IMR-90 (cell line): Measurements from ENCODE around the gene PATE1. TPM values are rescaled to one million over a fixed set of nuclear protein-coding genes. Genes with fewer than 3 reads are reported as not detected.

Experiments
- ATAC-seq: fragments of 200-7000 bp; cut with Tn5 transposase; 2 replicates; pipeline ENCODE4 v1.9.1; 2020; ENCODE audit warnings: low read depth, mild to moderate bottlenecking, moderate library complexity
- BruUV-seq: library from RNA; stranded (reverse); fragments of 400-500 nt; replicated peaks from 2 replicates; lab custom pipeline; 2021; lab: Mats Ljungman, UMichigan
- CTCF ChIA-PET: fragments of 300-600 bp; formaldehyde crosslinking; extraction: SDS; loops from one replicate; lab custom pipeline; 2021; ENCODE audit warnings: antibody characterized with exemption; lab: Yijun Ruan, JAX
- POLR2A ChIA-PET: fragments of 300-600 bp; sonication (Branson Sonifier 250); formaldehyde crosslinking; loops from one replicate; lab custom pipeline; 2022; ENCODE audit warnings: antibody characterized with exemption; ENCODE audit not compliant: unreplicated experiment; lab: Charles Lee
- DNase-seq: peaks from one replicate; pipeline ENCODE4 v3.0.0; 2013
- H2AFZ ChIP-seq: replicated peaks from 2 replicates; pipeline ENCODE3; 2013; ENCODE audit warnings: low read length, mild to moderate bottlenecking; ENCODE audit not compliant: poor library complexity
- H2AK5ac ChIP-seq: 2 replicates; pipeline ENCODE4 v1.6.1; 2013; ENCODE audit warnings: low read depth, low read length, inconsistent platforms
- H2AK9ac ChIP-seq: replicated peaks from 2 replicates; pipeline ENCODE3; 2013; ENCODE audit warnings: mild to moderate bottlenecking, low read depth, low read length, moderate library complexity; ENCODE audit not compliant: poor library complexity
- H2BK120ac ChIP-seq: 2 replicates; pipeline ENCODE4 v1.6.1; 2013; ENCODE audit warnings: low read depth, low read length, inconsistent platforms
- H2BK15ac ChIP-seq: 3 replicates; pipeline ENCODE4 v1.6.1; 2013; ENCODE audit warnings: low read depth, low read length, inconsistent platforms
- H2BK20ac ChIP-seq: 2 replicates; pipeline ENCODE4 v1.6.1; 2013; ENCODE audit warnings: low read depth, mild to moderate bottlenecking, inconsistent platforms, low read length, moderate library complexity
- H2BK5ac ChIP-seq: 2 replicates; pipeline ENCODE4 v1.6.1; 2013; ENCODE audit warnings: mild to moderate bottlenecking, low read depth, low read length, inconsistent platforms; ENCODE audit not compliant: poor library complexity, severe bottlenecking
- H3K14ac ChIP-seq: replicated peaks from 2 replicates; pipeline ENCODE4 v1.6.1; 2013; ENCODE audit warnings: low read depth, low read length, inconsistent platforms
- H3K18ac ChIP-seq: 2 replicates; pipeline ENCODE4 v1.6.1; 2013; ENCODE audit warnings: low read depth, low read length, control low read depth
- H3K23ac ChIP-seq: 2 replicates; pipeline ENCODE4 v1.6.1; 2013; ENCODE audit warnings: low read depth, low read length, inconsistent platforms
- H3K27ac ChIP-seq: 2 replicates; pipeline ENCODE4 v1.5.1; 2013; ENCODE audit warnings: mild to moderate bottlenecking, control low read depth, low read length; ENCODE audit not compliant: insufficient read depth
- H3K27me3 ChIP-seq: 2 replicates; pipeline ENCODE4 v1.6.1; 2013; ENCODE audit warnings: low read length; ENCODE audit not compliant: control insufficient read depth, insufficient read depth
- H3K36me3 ChIP-seq: 2 replicates; pipeline ENCODE4 v1.6.1; 2013; ENCODE audit warnings: low read length, mixed read lengths; ENCODE audit not compliant: control insufficient read depth, insufficient read depth
- H3K4ac ChIP-seq: 2 replicates; pipeline ENCODE4 v1.6.1; 2013; ENCODE audit warnings: low read depth, low read length, inconsistent platforms
- H3K4me1 ChIP-seq: 2 replicates; pipeline ENCODE4 v1.6.1; 2013; ENCODE audit warnings: low read length, mixed read lengths; ENCODE audit not compliant: control insufficient read depth, insufficient read depth
- H3K4me2 ChIP-seq: 2 replicates; pipeline ENCODE4 v1.6.1; 2013; ENCODE audit warnings: low read depth, mild to moderate bottlenecking, control low read depth, low read length, moderate library complexity
- H3K4me3 ChIP-seq: 2 replicates; pipeline ENCODE4 v1.5.1; 2013; ENCODE audit warnings: low read depth, mild to moderate bottlenecking, control low read depth, low read length, moderate library complexity; ENCODE audit not compliant: insufficient read depth
- H3K56ac ChIP-seq: 2 replicates; pipeline ENCODE4 v1.6.1; 2013; ENCODE audit warnings: low read length, inconsistent platforms; ENCODE audit not compliant: insufficient read depth; ENCODE audit errors: extremely low read depth
- H3K79me1 ChIP-seq, 2 experiments: 2 replicates each; pipeline ENCODE4 v1.6.1; 2013; ENCODE audit warnings: low read length in 2 of 2, inconsistent platforms in 1 of 2, low read depth in 1 of 2
- H3K9ac ChIP-seq: 2 replicates; pipeline ENCODE4 v1.6.1; 2013; ENCODE audit warnings: low read depth, low read length, control low read depth
- H3K9me1 ChIP-seq: 2 replicates; pipeline ENCODE4 v1.6.1; 2013; ENCODE audit warnings: low read length, inconsistent platforms; ENCODE audit not compliant: insufficient read depth
- H3K9me3 ChIP-seq: 2 replicates; pipeline ENCODE4 v1.6.1; 2013; ENCODE audit warnings: low read length; ENCODE audit not compliant: control insufficient read depth, insufficient read depth
- H4K20me1 ChIP-seq: 2 replicates; pipeline ENCODE4 v1.6.1; 2013; ENCODE audit warnings: low read length, inconsistent platforms; ENCODE audit not compliant: insufficient read depth
- H4K5ac ChIP-seq: 2 replicates; pipeline ENCODE4 v1.6.1; 2013; ENCODE audit warnings: mild to moderate bottlenecking, low read depth, low read length, control low read depth
- H4K8ac ChIP-seq, 2 experiments: 2 replicates each; pipeline ENCODE4 v1.6.1; 2013; ENCODE audit warnings: low read depth in 2 of 2, low read length in 2 of 2, control low read depth in 1 of 2, inconsistent platforms in 1 of 2
- H4K91ac ChIP-seq: 2 replicates; pipeline ENCODE4 v1.6.1; 2013; ENCODE audit warnings: low read depth, low read length, inconsistent platforms; ENCODE audit not compliant: insufficient read depth
- BHLHE40 ChIP-seq: fragments of 150-350 bp; IDR thresholded peaks from 2 replicates; pipeline ENCODE4 v1.6.1; 2016; ENCODE audit warnings: mild to moderate bottlenecking, low read depth, low read length
- CEBPB ChIP-seq: IDR thresholded peaks from 2 replicates; pipeline ENCODE4 v1.6.1; 2012; ENCODE audit warnings: low read depth, low read length, improper control_type of control experiment
- CHD1 ChIP-seq: IDR thresholded peaks from 2 replicates; pipeline ENCODE4 v1.6.1; 2012; ENCODE audit warnings: low read depth, low read length, improper control_type of control experiment
- CTCF ChIP-seq: conservative IDR thresholded peaks from 2 replicates; pipeline ENCODE4 v1.5.1; 2012; ENCODE audit warnings: mild to moderate bottlenecking, low read depth, low read length, improper control_type of control experiment
- FOS ChIP-seq: fragments of 150-350 bp; IDR thresholded peaks from 2 replicates; pipeline ENCODE4 v1.6.1; 2016; ENCODE audit warnings: low read depth, low read length
- MAFK ChIP-seq: IDR thresholded peaks from 2 replicates; pipeline ENCODE4 v1.6.1; 2012; ENCODE audit warnings: low read depth, low read length, improper control_type of control experiment
- MAZ ChIP-seq: IDR thresholded peaks from 2 replicates; pipeline ENCODE4 v1.6.1; 2012; ENCODE audit warnings: low read depth, mild to moderate bottlenecking, low read length, improper control_type of control experiment, moderate library complexity, borderline replicate concordance
- MXI1 ChIP-seq: IDR thresholded peaks from 2 replicates; pipeline ENCODE4 v1.6.1; 2012; ENCODE audit warnings: low read depth, mild to moderate bottlenecking, low read length, moderate library complexity, borderline replicate concordance
- NFE2L2 ChIP-seq: fragments of 150-350 bp; IDR thresholded peaks from 2 replicates; pipeline ENCODE4 v1.6.1; 2016; ENCODE audit warnings: low read depth, mild to moderate bottlenecking, low read length
- POLR2A ChIP-seq: IDR thresholded peaks from 2 replicates; pipeline ENCODE4 v1.6.1; 2012; ENCODE audit warnings: mild to moderate bottlenecking, low read depth, low read length
- RAD21 ChIP-seq: IDR thresholded peaks from 2 replicates; pipeline ENCODE4 v1.6.1; 2012; ENCODE audit warnings: low read length, improper control_type of control experiment
- RCOR1 ChIP-seq: IDR thresholded peaks from 2 replicates; pipeline ENCODE4 v1.6.1; 2012; ENCODE audit warnings: mild to moderate bottlenecking, low read length, improper control_type of control experiment; ENCODE audit not compliant: insufficient replicate concordance
- RFX5 ChIP-seq: IDR thresholded peaks from 2 replicates; pipeline ENCODE4 v1.8.0; 2012; ENCODE audit warnings: low read depth, mild to moderate bottlenecking, low read length, moderate library complexity
- SMC3 ChIP-seq: fragments of 150-350 bp; IDR thresholded peaks from 2 replicates; pipeline ENCODE4 v1.6.1; 2016; ENCODE audit warnings: low read depth, mild to moderate bottlenecking, antibody characterized with exemption, low read length, moderate library complexity
- USF2 ChIP-seq: fragments of 150-350 bp; IDR thresholded peaks from 2 replicates; pipeline ENCODE4 v1.6.1; 2017; ENCODE audit warnings: mild to moderate bottlenecking, antibody characterized with exemption, low read length, low read depth
- WGBS, 2 experiments: methylation state at CpG; one replicate each; pipeline versions ENCODE4 v1.1.5 to v1.1.7; 2013; ENCODE audit warnings: missing lambda C conversion rate in 2 of 2; ENCODE audit not compliant: insufficient read length in 1 of 2; ENCODE audit errors: extremely low coverage in 2 of 2; 5-methylcytosine and 5-hydroxymethylcytosine counted together
- dilution Hi-C: fragments of 300-500 bp; cut with HindIII; formaldehyde crosslinking; loops from one replicate; pipeline ENCODE4 v1.14.3; 2018; ENCODE audit warnings: low sequenced_read_pairs; ENCODE audit not compliant: unreplicated experiment
- in situ Hi-C: fragments of 300-500 bp; cut with MboI; formaldehyde crosslinking; loops from 3 replicates; pipeline ENCODE4 v1.14.3; 2019; ENCODE audit warnings: low sequenced_read_pairs, inconsistent platforms, mixed read lengths
- intact Hi-C: fragments of 100-400 bp; cut with micrococcal nuclease; formaldehyde crosslinking; loops from 2 replicates; pipeline ENCODE4 v1.10.0; 2022
- polyA plus RNA-seq, 3 experiments: library from polyadenylated mRNA; depleted of rRNA; stranded (reverse); fragments of >200 nt; gene quantifications; 2 replicates each; pipeline ENCODE4 v1.2.3, GENCODE V29; 2012; ENCODE audit warnings: low replicate concordance in 1 of 3
- total RNA-seq: library from RNA; depleted of rRNA; stranded (reverse); fragments of >200 nt; gene quantifications from 2 replicates; pipeline ENCODE4 v1.2.3, GENCODE V29; 2012
- TF ChIP-seq, protein P1 (sequence below): fragments of 150-350 bp; IDR thresholded peaks from 2 replicates; pipeline ENCODE4 v1.6.1; 2016; ENCODE audit warnings: low read depth, mild to moderate bottlenecking, low read length, moderate library complexity, borderline replicate concordance

The PATE1 gene
- total and polyA plus RNA-seq, 2 of the 4 experiments (the other 2 are of a cell fraction), result not detected

DNA sequence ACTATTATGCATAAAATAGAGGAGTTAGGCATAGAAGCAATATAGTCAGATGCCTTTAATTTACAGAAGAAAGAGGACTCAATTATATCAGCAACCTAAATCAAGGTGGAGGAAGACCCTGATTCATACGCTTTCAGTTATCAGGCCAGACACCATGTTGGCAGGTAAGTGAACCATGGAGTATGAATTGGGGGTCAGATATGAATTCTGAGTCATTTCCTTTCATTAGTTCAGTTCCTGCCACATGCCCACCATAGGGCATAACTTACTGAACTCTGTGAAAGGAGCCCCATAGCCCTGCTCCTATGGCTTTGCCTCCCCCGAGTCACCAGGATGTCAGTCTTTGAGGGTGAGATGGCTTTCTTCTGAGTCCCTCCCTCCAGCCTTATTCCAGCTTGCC lies 17.4 kb downstream of the PATE1 start:
- H2AFZ ChIP-seq, result no peak overlapping the region
- no peak overlapping the region for H2BK20ac ChIP-seq
- no peaks in the 10 kb centered on the region for H3K4me1 ChIP-seq
- no peaks in the 10 kb centered on the region for H3K9me1 ChIP-seq
- H3K23ac ChIP-seq, result no peak overlapping the region
- no peak overlapping the region for H4K91ac ChIP-seq
- H3K9ac ChIP-seq, result no peak overlapping the region
- H4K5ac ChIP-seq, result no peak overlapping the region
- WGBS, 2 experiments, result no CpG with 5 or more reads among the region's 2 CpGs
- no peak overlapping the region for H3K14ac ChIP-seq
- no peak overlapping the region for H4K8ac ChIP-seq
- H3K79me1 ChIP-seq, result no peaks in the 10 kb centered on the region
- dilution Hi-C loops, result no loop called here
- H4K20me1 ChIP-seq, result no peaks in the 10 kb centered on the region
- intact Hi-C loops, result no loop called here
- no peak overlapping the region for H3K4me3 ChIP-seq
- no peaks in the 10 kb centered on the region for H3K36me3 ChIP-seq
- H2BK5ac ChIP-seq, result no peak overlapping the region
- no peak overlapping the region for H2AK9ac ChIP-seq
- ChIA-PET CTCF (no interaction called here), POLR2A (no interaction called here)
- no peak overlapping the region for H3K4me2 ChIP-seq
- no peak overlapping the region for H2BK120ac ChIP-seq
- no peaks in the 10 kb centered on the region for H3K9me3 ChIP-seq
- DNase-seq (no peak), ATAC-seq (no peak)
- no peak overlapping the region for H3K4ac ChIP-seq
- H3K18ac ChIP-seq, result no peak overlapping the region
- TF ChIP-seq RFX5, result no peak
- TF ChIP-seq MXI1, result no peak
- no peak for TF ChIP-seq MAFK
- no peak for TF ChIP-seq MAZ
- TF ChIP-seq POLR2A, result no peak
- TF ChIP-seq FOS, result no peak
- no peak for TF ChIP-seq CEBPB
- no peak for TF ChIP-seq USF2
- TF ChIP-seq BHLHE40, result no peak
- no peak for TF ChIP-seq NFE2L2
- TF ChIP-seq CHD1, result no peak
- no peak for TF ChIP-seq CTCF
- TF ChIP-seq SMC3, result no peak
- no peak for TF ChIP-seq RCOR1
- no peak for TF ChIP-seq RAD21
- TF ChIP-seq, protein P1, sequence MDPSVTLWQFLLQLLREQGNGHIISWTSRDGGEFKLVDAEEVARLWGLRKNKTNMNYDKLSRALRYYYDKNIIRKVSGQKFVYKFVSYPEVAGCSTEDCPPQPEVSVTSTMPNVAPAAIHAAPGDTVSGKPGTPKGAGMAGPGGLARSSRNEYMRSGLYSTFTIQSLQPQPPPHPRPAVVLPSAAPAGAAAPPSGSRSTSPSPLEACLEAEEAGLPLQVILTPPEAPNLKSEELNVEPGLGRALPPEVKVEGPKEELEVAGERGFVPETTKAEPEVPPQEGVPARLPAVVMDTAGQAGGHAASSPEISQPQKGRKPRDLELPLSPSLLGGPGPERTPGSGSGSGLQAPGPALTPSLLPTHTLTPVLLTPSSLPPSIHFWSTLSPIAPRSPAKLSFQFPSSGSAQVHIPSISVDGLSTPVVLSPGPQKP, result no peak
- no peak overlapping the region for H2AK5ac ChIP-seq
- in situ Hi-C loops, result no loop called here
- H3K56ac ChIP-seq, result no peak overlapping the region
- no peak overlapping the region for H3K27ac ChIP-seq
- H2BK15ac ChIP-seq, result no peak overlapping the region
- 0 out of 2 replicates have a peak, but pooled peaks cover 2% of the 10 kb centered on the region for H3K27me3 ChIP-seq
- BruUV-seq, result no TSS peak
